Esophagus muscularis mucosa (tissue), 3 donors: ENCODE measurements around the gene ZNF638.

ENCODE experiments used
- POLR2A ChIP-seq: fragments of 450-650 bp; IDR thresholded peaks from one replicate; pipeline ENCODE4 v1.6.1; 2017; ENCODE audit warnings: antibody characterized with exemption, moderate library complexity, mild to moderate bottlenecking, low read depth
- POLR2AphosphoS5 ChIP-seq, 2 donors: sonication (generic); formaldehyde crosslinking; IDR thresholded peaks; one replicate each; pipeline ENCODE4 v1.6.1; 2017; ENCODE audit warnings: antibody characterized with exemption in 2 of 2
- TF ChIP-seq, protein P1 (sequence below), 3 experiments: fragments of 200-600 bp in 2 of 3; fragments of 450-650 bp in 1 of 3; sonication (generic) in 2 of 3; IDR thresholded peaks; one replicate each; pipeline ENCODE4 v1.5.1; 2017 to 2019; ENCODE audit warnings: antibody characterized with exemption in 3 of 3, mild to moderate bottlenecking in 2 of 3, moderate library complexity in 1 of 3

GRCh38 chr2:71291398-71291797, 40.2 kb upstream of the ZNF638 start:
- TF ChIP-seq POLR2A, result no peak
- TF ChIP-seq, protein P1, sequence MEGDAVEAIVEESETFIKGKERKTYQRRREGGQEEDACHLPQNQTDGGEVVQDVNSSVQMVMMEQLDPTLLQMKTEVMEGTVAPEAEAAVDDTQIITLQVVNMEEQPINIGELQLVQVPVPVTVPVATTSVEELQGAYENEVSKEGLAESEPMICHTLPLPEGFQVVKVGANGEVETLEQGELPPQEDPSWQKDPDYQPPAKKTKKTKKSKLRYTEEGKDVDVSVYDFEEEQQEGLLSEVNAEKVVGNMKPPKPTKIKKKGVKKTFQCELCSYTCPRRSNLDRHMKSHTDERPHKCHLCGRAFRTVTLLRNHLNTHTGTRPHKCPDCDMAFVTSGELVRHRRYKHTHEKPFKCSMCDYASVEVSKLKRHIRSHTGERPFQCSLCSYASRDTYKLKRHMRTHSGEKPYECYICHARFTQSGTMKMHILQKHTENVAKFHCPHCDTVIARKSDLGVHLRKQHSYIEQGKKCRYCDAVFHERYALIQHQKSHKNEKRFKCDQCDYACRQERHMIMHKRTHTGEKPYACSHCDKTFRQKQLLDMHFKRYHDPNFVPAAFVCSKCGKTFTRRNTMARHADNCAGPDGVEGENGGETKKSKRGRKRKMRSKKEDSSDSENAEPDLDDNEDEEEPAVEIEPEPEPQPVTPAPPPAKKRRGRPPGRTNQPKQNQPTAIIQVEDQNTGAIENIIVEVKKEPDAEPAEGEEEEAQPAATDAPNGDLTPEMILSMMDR (IDR thresholded peaks at IDR 0.05), result no peak
- TF ChIP-seq POLR2AphosphoS5 (IDR thresholded peaks at IDR 0.05), result no peak
